Measurements from ENCODE around the gene HDAC1.
A peak's percentile ranks its signal among the peaks of the same experiment; 100 is the strongest.
"Not testable (repeated sequence)": the region's sequence is repeated elsewhere in the genome, so short reads cannot be mapped to it uniquely, and the experiment has no call there.

The HDAC1 gene

GRCh38 chr1:32274646-32275340, 17.1 kb upstream of the HDAC1 start:
- DNase-seq: no peak

DNA sequence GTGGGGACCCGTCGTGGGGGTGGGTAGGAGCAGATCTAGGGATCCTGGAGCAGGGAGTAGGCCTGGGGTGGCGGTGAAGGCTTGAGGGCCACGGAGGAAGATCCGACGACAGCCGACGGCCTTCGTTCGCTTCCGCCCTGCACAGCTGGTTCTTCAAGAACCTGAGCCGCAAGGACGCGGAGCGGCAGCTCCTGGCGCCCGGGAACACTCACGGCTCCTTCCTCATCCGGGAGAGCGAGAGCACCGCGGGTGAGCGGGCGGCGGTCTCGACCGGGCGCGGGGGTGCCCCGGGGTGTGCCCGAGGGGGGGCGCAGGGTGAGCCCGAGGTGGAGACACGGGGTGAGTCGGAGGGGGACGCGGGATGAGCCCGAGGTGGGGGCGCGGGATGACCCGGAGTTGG, 16.5 kb upstream of the HDAC1 start:
- peak in 1 of 2 donors; percentile 21 for DNase-seq

GRCh38 chr1:32276032-32276782, 15.7 kb upstream of the HDAC1 start:
- DNase-seq: no peak

GRCh38 chr1:32284777-32285176, 7.1 kb upstream of the HDAC1 start:
- DNase-seq: not testable (repeated sequence)

DNA sequence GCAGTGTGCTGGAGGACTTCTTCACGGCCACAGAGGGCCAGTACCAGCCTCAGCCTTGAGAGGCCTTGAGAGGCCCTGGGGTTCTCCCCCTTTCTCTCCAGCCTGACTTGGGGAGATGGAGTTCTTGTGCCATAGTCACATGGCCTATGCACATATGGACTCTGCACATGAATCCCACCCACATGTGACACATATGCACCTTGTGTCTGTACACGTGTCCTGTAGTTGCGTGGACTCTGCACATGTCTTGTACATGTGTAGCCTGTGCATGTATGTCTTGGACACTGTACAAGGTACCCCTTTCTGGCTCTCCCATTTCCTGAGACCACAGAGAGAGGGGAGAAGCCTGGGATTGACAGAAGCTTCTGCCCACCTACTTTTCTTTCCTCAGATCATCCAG, 6.2 kb upstream of the HDAC1 start:
- DNase-seq: no peak

GRCh38 chr1:32286763-32287162, 5.1 kb upstream of the HDAC1 start:
- DNase-seq: no peak

GRCh38 chr1:32289256-32289655, 2.6 kb upstream of the HDAC1 start:
- no peak for DNase-seq

DNA sequence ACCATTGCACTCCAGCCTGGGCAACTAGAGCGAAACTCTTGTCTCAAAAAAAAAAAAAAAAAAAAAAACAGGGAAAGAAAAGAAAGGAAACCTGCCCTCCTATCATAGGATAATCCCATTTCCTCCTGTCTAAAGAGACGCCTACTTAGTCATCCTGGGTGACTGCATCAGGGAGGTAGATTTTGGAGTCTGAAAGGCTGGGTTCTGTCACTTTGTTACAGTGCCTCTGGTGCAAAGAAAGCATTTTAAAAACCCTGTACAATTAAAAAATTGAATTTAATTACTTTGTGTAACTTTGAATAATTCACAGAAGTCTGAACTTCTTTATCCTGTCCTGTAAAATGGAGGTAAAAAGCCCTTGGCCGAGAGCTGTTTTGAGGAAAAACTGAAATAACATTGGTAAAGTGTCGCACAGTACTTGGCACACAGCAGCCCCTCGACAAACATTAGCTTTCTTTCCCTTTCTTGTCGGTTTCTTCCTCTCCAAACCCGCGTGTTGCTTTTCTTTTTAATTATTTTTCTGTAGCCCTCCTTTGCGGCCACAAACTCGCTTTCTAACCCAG, 657 bp upstream of the HDAC1 start:
- DNase-seq: peak; percentile 3 to 4

DNA sequence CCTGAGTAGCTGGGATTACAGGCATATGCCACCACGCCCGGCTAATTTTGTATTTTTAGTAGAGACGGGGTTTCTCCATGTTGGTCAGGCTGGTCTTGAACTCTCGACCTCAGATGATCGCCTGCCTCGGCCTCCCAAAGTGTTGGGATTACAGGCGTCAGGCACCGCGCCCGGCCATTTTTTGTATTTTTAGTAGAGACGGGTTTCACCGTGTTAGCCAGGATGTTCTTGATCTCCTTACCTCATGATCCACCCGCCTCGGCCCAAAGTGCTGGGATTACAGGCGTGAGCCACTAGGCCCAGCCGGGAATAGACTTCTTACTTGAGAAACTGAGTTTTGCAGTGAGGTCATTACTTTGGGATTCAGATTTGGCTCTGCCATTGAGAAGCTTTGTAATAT, 6.3 kb downstream of the HDAC1 start:
- DNase-seq: not testable (repeated sequence)

GRCh38 chr1:32299327-32299726, 7.4 kb downstream of the HDAC1 start:
- DNase-seq: no peak

DNA sequence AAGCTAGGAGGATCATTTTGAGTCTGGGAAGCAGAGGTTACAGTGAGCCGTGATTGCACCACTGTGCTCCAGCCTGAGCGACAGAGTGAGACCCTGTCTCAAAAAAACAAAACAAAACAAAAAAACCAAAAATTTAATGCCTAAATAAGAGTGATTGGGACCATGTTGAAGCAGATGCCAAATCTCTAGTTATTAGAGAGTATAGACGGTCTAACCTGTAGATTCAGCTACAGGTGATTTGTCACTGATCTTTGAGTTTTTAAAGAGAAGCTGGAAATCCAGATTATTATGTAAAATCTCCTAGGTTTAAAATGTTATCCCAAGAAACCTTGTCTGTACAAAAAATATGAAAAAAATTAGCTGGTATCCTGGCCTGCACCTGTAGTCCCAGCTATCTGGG, 11.5 kb downstream of the HDAC1 start:
- DNase-seq: no peak

DNA sequence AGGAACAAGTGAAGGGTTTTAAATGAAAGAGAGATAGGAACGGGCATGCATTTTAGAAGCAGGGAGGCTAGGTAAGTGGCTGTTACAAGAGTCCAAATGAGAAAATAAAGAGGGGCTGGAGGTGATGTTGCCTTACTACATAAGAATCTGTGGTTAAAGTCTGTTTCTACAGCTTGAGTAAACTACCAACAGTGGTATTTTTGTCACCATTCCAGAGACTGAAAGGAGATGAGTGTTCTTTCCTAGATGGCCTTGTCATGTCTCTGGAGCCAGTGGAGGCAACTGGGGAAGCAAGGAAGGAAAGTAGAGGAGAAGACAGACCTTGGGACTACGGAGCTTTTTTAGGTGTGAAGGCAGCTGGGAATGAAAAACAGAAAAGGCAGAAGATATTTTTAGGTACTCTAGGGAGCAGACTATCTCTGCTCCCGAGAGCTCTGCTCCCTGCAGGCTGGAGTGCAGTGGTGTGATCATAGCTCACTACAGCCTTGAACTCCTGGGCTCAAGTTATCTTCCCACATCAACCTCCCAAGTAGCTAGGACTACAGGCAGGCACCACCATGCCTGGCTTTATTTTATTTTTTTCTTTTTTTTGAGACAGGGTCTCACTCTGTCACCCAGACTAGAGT, 12.2 kb downstream of the HDAC1 start:
- DNase-seq: no peak

GRCh38 chr1:32305310-32305709, 13.4 kb downstream of the HDAC1 start:
- no peak for DNase-seq

GRCh38 chr1:32307324-32307723, 15.4 kb downstream of the HDAC1 start:
- DNase-seq: no peak

GRCh38 chr1:32309960-32310359, 18.1 kb downstream of the HDAC1 start:
- no peak for DNase-seq

DNA sequence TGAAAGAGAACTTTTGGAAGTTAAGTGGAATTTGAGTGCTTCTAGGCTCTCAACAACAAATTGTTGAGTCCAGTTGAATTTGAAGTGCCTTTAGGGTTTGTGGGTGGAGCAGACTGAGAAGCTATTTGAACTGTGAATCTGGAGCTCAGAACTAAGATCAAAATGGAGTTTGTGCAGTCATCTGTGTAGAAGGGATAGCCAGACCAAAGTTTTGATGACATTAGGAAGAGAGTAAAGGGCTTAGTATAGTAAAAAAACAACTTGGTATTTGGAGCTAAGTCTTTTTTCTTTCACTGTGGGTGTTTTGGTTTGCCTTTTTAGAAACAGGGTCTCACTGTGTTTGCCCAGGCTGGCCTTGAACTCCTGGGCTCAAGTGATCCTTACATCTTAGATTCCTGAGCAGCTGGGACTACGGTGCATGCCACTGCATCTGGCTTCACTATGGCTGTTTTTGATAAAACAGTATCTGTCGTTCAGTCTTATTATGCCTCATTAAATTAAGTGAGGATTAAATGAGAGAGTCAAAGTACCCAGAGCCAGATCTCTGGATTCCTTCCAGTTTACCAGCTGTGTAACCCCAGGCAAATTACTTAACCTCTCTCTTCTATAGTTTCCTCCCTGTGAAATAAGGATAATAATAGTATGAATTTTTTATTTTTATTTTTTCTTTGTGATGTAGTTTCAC, 20.0 kb downstream of the HDAC1 start:
- no peak for DNase-seq

DNA sequence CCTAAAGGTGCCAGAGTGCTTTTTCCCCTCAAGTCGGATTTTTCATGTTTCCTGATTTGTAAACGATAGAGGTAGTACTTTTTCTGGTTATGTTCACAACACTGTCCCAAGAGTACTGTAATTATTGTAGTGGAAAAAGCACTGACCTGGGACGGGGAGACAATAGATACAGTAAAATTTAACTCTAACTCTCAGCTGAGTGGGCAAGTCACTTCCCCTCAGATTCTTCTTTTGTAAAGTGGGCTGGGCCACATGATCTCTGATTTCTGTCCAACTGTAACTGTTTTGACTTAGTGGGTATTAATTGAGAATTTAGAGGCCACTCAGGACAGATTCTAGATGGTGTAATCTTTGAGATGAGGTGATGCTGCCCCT, 25.0 kb downstream of the HDAC1 start:
- DNase-seq: no peak

DNA sequence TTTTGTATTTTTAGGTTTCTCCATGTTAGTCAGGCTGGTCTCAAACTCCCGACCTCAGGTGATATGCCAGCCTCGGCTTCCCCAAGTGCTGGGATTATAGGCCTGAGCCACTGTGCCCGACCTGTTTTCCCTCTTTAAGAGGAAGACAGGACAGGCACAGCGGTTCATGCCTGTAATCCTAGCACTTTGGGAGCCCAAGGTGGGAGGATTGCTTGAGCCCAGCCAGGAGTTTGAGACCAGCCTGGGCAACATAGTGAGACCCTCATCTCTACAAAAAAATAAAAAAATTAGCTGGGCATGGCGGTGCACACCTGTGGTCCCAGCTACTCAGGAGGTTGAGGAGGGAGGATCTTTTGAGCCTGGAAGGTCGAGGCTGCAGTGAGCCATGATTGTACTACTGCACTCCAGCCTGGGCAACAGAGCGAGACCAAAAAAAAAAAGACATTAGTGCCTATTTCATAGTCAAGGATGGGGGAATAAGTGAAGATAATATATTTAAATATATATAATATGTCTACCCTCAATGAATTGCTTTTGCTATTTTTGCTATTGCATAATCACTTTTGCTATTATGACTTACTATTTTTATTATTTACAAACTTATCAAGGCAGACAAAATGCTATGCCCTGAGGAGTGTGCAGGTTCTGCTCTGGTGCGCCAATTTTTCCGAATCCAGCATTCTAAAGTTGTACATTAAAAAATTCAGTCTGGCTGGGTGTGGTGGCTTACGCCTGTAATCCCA, 26.4 kb downstream of the HDAC1 start:
- DNase-seq: no peak

DNA sequence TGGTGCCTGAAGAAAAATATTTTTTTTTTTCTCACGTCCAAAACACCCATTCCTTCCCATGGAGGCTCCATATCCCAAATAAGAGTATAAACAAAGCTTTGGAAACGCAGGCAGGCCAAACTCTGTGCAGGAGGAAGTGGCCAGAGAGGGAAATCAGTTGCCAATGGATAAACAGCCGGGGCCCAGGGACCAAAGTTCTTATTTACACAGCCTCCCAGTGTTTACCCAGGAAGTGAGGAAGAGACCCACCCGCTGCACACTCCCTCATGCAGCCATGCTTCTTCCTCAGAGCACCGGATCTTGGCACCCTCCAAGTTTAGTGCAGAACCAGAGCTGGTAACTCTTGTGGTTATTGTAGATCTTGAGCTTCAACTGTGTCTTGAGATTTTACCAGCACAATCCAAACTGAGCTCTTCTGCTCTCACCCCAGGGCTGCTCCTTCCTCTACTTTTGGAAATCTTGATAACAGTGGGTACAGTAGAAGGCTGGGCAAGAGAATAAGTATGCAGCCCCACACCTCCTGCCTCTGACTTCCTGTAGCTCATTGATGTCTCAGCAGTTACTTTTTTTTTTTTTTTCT, 29.9 kb downstream of the HDAC1 start:
- no peak for DNase-seq

GRCh38 chr1:32327204-32327603, 35.3 kb downstream of the HDAC1 start:
- DNase-seq: no peak

GRCh38 chr1:32329931-32330466, 38.1 kb downstream of the HDAC1 start:
- no peak for DNase-seq
